ENCODE data around the gene ATF1.

ATF1 gene

DNA sequence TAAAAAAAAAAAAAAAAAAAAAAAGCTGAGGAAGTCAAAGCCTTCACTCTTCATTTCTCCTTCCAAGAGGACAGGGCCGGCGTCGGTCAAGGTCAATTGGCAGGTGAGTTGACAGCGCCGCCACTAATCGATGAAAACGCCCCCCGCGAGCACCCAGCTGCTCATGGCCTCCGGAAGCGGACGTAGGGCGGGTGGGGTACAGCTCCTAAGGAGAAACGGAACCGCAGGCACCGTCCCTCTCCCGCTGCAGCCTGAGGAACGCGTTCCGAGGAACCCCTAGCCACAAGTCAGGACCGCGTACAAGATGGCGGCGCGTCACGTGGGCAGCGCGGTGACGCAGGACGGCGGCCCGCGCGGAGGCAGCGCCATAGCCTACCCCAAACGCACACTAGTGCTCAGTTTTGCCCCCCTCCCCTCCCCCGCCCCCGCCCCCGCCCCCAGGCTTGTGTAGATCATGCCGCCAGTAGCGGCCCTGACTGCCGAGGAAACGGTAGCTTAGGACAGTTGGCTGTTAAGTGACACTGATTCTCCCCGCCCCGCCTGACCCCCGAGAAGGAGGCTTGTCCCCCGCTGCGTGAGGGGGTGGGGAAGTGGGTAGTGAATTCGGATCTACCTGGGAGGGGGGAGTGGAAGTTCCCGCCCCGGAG lies at the start of gene ATF1:
TSS of gene ATF1 (plus strand) at position 463 of the 647 bp plus-strand sequence. CDS start 16,045 bp downstream, outside the sequence.
- peak; percentile 90 to 94 for DNase-seq
- TF ChIP-seq, protein P1, sequence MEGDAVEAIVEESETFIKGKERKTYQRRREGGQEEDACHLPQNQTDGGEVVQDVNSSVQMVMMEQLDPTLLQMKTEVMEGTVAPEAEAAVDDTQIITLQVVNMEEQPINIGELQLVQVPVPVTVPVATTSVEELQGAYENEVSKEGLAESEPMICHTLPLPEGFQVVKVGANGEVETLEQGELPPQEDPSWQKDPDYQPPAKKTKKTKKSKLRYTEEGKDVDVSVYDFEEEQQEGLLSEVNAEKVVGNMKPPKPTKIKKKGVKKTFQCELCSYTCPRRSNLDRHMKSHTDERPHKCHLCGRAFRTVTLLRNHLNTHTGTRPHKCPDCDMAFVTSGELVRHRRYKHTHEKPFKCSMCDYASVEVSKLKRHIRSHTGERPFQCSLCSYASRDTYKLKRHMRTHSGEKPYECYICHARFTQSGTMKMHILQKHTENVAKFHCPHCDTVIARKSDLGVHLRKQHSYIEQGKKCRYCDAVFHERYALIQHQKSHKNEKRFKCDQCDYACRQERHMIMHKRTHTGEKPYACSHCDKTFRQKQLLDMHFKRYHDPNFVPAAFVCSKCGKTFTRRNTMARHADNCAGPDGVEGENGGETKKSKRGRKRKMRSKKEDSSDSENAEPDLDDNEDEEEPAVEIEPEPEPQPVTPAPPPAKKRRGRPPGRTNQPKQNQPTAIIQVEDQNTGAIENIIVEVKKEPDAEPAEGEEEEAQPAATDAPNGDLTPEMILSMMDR (IDR thresholded peaks at IDR 0.05) = peak in 1 of 2 experiments; percentile 19
- H3K4me1 ChIP-seq = peaks cover 0 to 42% (median 24%) of the 10 kb centered on the region in 4 donors
- peak within 1 kb of the TSS; percentile 92 to 98 for H3K27ac ChIP-seq
- no peaks in the 10 kb centered on the region for H3K27me3 ChIP-seq
- peak within 1 kb of the TSS; percentile 82 to 98 for H3K4me3 ChIP-seq
- intact Hi-C loops (cut with DNase I; ENCODE audit: low total_unique reads) = loop anchor here (5.0 kb wide), 1 partner anchor 159 kb away; no protein-coding TSS in a partner anchor
- no peaks in the 10 kb centered on the region for H3K36me3 ChIP-seq
- H3K9me3 ChIP-seq = no peaks in the 10 kb centered on the region

DNA sequence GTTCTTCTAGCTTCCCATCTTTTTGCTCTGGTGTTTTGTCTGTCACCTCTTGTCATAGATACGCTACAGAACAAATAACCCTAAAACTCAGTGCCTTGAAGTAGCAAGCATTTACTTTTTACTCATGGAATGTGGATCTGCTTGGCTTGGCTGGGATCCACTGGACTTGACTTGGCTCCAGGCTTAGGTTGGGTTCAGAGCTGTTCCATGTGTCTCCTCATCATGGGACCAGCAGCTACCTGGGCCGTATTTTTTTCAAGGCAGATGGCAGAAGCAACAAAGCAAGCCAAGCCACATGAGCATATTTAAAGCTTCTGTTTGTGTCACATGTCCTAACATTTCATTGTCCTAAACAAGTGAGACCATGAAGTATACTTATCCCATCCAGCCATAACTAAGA lies 48.7 kb upstream of the ATF1 start:
- H3K27ac ChIP-seq = no peak overlapping the region
- H3K4me1 ChIP-seq = peaks cover 0 to 5% (median 0%) of the 10 kb centered on the region in 4 donors
- TF ChIP-seq, protein P1 (IDR thresholded peaks at IDR 0.05) = no peak
- H3K36me3 ChIP-seq = peaks cover 14 to 82% (median 27%) of the 10 kb centered on the region in 3 donors
- no peaks in the 10 kb centered on the region for H3K9me3 ChIP-seq
- no peak for DNase-seq
- no peak overlapping the region for H3K4me3 ChIP-seq
- intact Hi-C loops (cut with DNase I; ENCODE audit: low total_unique reads) = no loop called here
- no peaks in the 10 kb centered on the region for H3K27me3 ChIP-seq

DNA sequence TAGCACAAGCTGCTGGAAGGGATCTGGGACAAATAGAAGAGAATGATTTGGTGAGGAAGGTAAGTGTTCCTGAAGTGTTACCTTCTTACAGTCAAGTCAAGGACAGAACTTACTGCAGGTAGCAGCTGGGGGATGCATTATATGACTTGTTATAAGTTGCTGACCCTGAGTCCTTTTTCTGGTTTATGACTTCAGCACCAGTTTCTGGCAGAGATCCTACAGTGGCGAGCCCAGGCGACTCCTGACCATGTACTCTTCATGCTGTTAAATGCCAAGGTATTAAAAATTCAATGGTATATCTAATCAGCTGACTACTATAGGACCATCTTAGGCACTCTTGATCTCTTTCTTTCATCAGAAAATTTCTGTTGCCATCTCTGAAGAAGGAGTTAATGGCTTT lies 45.1 kb upstream of the ATF1 start:
- intact Hi-C loops (cut with DNase I; ENCODE audit: low total_unique reads) = no loop called here
- no peak for DNase-seq
- TF ChIP-seq, protein P1 (IDR thresholded peaks at IDR 0.05) = no peak
- Histone ChIP-seq H3K36me3 (peaks cover 39 to 90% (median 41%) of the 10 kb centered on the region in 3 donors), H3K4me1 (peaks cover 0 to 5% (median 0%) of the 10 kb centered on the region in 4 donors), H3K27ac (no peak overlapping the region), H3K27me3 (no peaks in the 10 kb centered on the region), H3K4me3 (no peak overlapping the region), H3K9me3 (no peaks in the 10 kb centered on the region)

DNA sequence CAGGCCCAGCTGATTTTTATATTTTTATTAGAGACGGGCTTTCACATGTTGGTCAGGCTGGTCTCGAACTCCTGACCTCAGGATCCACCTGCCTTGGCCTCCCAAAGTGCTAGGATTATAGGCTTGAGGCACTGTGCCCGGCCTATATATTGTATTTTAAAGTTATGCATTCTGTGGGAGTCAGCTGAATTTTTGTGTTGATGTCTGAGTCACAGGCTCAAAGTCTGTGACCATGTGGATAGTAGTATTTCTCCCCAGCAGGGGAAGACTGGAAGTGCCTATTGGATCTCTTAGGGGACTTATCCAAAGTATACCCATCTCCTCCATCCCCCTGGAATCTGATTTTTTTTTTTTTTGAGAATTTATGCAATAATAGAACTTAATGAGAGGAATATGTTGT lies 43.8 kb upstream of the ATF1 start:
- Histone ChIP-seq H3K4me3 (no peak overlapping the region), H3K4me1 (peaks cover 0 to 5% (median 2%) of the 10 kb centered on the region in 4 donors), H3K27ac (no peak overlapping the region), H3K9me3 (no peaks in the 10 kb centered on the region), H3K27me3 (no peaks in the 10 kb centered on the region), H3K36me3 (peaks cover 39 to 90% (median 54%) of the 10 kb centered on the region in 3 donors)
- TF ChIP-seq, protein P1 (IDR thresholded peaks at IDR 0.05) = no peak
- no peak for DNase-seq
- intact Hi-C loops (cut with DNase I; ENCODE audit: low total_unique reads) = no loop called here

DNA sequence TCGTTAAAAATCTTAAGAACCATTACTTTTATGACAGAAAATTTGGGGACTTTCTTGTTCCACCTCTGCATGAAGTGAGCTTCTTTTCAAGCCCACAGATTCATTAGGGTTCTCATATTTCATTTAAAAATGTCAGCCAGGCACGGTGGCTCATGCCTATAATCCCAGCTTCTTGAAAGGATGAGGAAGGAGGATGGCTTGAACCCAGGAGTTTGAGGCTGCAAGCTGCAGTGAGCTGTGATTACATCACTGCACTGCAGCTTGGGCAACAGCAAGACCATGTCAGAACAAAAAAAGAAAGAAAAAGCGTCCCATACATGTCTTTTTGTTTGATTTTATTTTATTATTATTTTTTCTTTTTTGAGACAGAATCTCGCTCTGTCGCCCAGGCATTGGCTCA lies 43.4 kb upstream of the ATF1 start:
- H3K9me3 ChIP-seq = no peaks in the 10 kb centered on the region
- intact Hi-C loops (cut with DNase I; ENCODE audit: low total_unique reads) = no loop called here
- no peak for DNase-seq
- no peak overlapping the region for H3K4me3 ChIP-seq
- peaks cover 0 to 9% (median 4%) of the 10 kb centered on the region in 4 donors for H3K4me1 ChIP-seq
- no peaks in the 10 kb centered on the region for H3K27me3 ChIP-seq
- no peak overlapping the region for H3K27ac ChIP-seq
- TF ChIP-seq, protein P1 (IDR thresholded peaks at IDR 0.05) = no peak
- H3K36me3 ChIP-seq = peaks cover 39 to 90% (median 54%) of the 10 kb centered on the region in 3 donors
